ENCODE results near the gene MYL2.

The MYL2 gene

DNA sequence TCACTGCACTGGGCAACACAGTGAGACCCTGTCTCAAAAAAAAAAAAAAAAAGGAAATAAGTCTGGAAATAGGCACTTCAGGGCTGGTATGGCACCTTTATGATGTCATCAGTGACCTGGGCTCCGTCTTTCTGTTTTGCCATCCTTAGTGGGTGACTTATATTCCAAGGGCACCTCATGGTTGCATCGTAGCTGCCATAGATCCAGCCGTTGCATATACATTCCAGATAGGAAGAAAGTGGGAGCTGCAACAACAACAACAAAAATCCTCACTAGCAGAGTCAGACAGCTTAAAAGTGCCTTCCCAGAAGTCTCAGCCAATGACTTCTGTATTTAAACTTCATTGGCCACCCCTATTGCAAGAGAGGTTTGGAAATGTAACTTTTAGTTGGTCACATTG is 26.4 kb downstream of the MYL2 start:
- WGBS, 2 experiments (ENCODE audit: insufficient coverage in 2 of 2): 83 to 90% methylated on average over 1 to 3 of the region's 3 CpGs
- no peaks in the 10 kb centered on the region for H3K9me3 ChIP-seq (ENCODE audit: control insufficient read depth, low read length)
- no peak overlapping the region for H3K4me3 ChIP-seq (ENCODE audit: extremely low read depth, insufficient read depth, low read length, poor library complexity, severe bottlenecking)
- H3K27ac ChIP-seq (ENCODE audit: low read depth, low read length, severe bottlenecking): no peak overlapping the region
- H3K36me3 ChIP-seq (ENCODE audit: control insufficient read depth, insufficient read depth, low read length): no peaks in the 10 kb centered on the region
- H3K4me1 ChIP-seq (ENCODE audit: control insufficient read depth, insufficient read depth, low read length, poor library complexity, severe bottlenecking): no peaks in the 10 kb centered on the region

DNA sequence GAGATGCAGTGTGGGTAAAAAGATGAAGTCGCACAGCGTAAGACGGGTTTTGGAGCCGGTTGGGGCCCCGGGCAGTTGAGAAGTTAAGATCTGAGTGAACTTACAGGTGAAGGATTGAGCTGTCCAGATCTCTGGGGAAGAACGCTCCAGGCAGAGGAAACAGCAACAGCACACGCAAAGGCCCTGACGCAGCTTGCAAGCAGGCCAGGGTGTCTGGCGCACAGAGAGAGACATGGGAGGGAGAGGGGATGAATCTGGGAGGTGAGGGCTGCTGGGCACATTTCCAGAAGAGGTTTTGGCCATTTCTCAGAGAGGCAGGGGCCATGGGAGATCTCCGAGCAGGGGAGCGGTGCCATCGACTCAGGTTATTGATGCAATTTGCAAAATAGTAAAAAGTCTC is 31.0 kb downstream of the MYL2 start:
- Histone ChIP-seq H3K27ac (ENCODE audit: low read depth, low read length, severe bottlenecking) (no peak overlapping the region), H3K9me3 (ENCODE audit: control insufficient read depth, low read length) (no peaks in the 10 kb centered on the region), H3K4me1 (ENCODE audit: control insufficient read depth, insufficient read depth, low read length, poor library complexity, severe bottlenecking) (no peaks in the 10 kb centered on the region), H3K4me3 (ENCODE audit: extremely low read depth, insufficient read depth, low read length, poor library complexity, severe bottlenecking) (no peak overlapping the region), H3K36me3 (ENCODE audit: control insufficient read depth, insufficient read depth, low read length) (no peaks in the 10 kb centered on the region)
- 94% methylated on average over 12 of the region's 12 CpGs for WGBS, 2 experiments (ENCODE audit: insufficient coverage in 2 of 2)

DNA sequence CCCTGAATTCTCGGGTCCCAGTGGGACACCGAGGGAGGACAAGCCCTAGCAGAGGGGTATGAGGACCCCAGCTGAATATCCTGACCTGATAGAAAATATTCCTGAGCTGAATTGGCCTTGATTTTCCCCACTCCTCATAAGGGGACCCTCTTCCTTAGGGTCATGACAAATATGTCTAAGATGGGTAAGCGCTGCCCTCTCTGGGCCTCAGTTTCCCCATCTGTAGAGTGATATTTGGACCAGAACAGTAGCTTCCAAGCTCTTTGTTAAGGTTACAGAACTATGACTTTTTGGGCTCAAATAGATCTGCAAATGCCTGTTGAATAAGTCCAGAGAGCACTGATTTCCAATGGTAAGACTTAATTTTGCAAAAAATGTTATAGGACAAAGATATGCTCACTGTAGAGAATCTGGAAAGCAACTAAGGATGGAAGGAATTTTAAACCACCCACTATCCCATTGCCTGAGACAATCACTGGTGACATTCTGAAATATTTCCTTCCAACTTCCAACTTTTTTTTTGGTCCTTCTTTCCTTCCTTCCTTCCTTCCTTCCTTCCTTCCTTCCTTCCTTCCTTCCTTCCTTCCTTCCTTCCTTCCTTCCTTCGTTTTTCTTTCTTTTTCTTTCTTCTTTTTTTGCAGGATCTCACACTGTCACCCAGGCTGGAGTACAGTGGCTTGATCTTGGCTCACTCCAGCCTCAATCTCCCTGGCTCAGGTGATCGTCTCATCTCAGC is 32.0 kb downstream of the MYL2 start:
- H3K9me3 ChIP-seq (ENCODE audit: control insufficient read depth, low read length): no peaks in the 10 kb centered on the region
- H3K4me1 ChIP-seq (ENCODE audit: control insufficient read depth, insufficient read depth, low read length, poor library complexity, severe bottlenecking): no peaks in the 10 kb centered on the region
- H3K4me3 ChIP-seq (ENCODE audit: extremely low read depth, insufficient read depth, low read length, poor library complexity, severe bottlenecking): no peak overlapping the region
- H3K27ac ChIP-seq (ENCODE audit: low read depth, low read length, severe bottlenecking): no peak overlapping the region
- 35 to 40% methylated on average over 3 to 4 of the region's 5 CpGs for WGBS, 2 experiments (ENCODE audit: insufficient coverage in 2 of 2)
- no peaks in the 10 kb centered on the region for H3K36me3 ChIP-seq (ENCODE audit: control insufficient read depth, insufficient read depth, low read length)

DNA sequence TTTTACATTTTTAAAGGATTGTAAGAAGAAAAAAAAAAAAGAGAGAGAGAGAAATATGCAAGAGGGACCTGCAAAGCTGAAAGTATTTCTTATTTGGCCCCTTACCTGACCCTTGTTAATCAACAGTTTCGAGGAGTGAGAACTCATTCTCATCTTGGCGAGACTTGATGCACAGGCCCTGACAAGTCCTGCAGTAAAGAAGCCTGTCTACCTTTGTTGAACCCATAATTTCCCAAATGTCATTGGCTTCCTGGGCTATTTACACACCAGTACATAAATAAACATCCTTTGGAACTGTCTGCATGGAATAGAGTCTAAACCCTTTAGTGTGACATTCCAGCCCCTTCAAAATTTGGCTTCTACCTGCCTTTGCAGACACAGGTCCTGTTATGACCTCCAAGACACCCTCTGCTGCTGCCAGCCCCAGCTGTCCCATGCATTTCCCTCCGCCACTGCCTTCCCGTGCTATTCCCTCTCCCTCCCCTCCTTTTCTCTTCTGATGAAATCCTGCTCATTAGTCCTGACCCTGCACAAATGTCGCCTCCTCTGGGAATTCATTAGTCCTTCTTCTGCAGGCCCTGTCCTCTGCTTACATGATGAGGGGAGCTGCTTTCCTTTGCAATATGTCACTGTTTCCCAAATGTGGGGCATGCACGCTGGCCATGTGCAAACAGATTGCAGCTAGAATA is 35.1 kb downstream of the MYL2 start:
- 68 to 71% methylated on average over 5 of the region's 6 CpGs for WGBS, 2 experiments (ENCODE audit: insufficient coverage in 2 of 2)
- Histone ChIP-seq H3K4me1 (ENCODE audit: control insufficient read depth, insufficient read depth, low read length, poor library complexity, severe bottlenecking) (no peaks in the 10 kb centered on the region), H3K9me3 (ENCODE audit: control insufficient read depth, low read length) (no peaks in the 10 kb centered on the region), H3K27ac (ENCODE audit: low read depth, low read length, severe bottlenecking) (no peak overlapping the region), H3K4me3 (ENCODE audit: extremely low read depth, insufficient read depth, low read length, poor library complexity, severe bottlenecking) (no peak overlapping the region), H3K36me3 (ENCODE audit: control insufficient read depth, insufficient read depth, low read length) (no peaks in the 10 kb centered on the region)

DNA sequence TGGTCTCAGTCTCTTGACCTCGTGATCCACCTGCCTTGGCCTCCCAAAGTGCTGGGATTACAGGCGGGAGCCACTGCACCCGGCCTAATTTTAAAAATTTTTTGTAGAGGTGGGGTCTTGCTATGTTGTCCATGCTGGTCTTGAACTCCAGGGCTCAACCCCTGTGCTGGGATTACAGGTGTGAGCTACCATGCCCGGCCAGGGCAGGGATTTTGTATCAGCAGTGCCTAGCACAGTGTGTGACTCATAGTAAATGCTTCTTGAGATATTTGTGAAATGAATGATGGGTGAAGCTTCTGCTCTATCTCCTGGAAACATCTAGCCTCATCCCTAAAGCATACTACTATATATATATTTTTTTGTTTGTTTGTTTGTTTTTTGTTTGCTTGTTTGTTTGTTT is 37.1 kb downstream of the MYL2 start:
- Histone ChIP-seq H3K4me3 (ENCODE audit: extremely low read depth, insufficient read depth, low read length, poor library complexity, severe bottlenecking) (no peak overlapping the region), H3K36me3 (ENCODE audit: control insufficient read depth, insufficient read depth, low read length) (no peaks in the 10 kb centered on the region), H3K27ac (ENCODE audit: low read depth, low read length, severe bottlenecking) (no peak overlapping the region), H3K4me1 (ENCODE audit: control insufficient read depth, insufficient read depth, low read length, poor library complexity, severe bottlenecking) (no peaks in the 10 kb centered on the region), H3K9me3 (ENCODE audit: control insufficient read depth, low read length) (no peaks in the 10 kb centered on the region)
- WGBS, 2 experiments (ENCODE audit: insufficient coverage in 2 of 2): 74 to 88% methylated on average over 2 to 4 of the region's 4 CpGs

DNA sequence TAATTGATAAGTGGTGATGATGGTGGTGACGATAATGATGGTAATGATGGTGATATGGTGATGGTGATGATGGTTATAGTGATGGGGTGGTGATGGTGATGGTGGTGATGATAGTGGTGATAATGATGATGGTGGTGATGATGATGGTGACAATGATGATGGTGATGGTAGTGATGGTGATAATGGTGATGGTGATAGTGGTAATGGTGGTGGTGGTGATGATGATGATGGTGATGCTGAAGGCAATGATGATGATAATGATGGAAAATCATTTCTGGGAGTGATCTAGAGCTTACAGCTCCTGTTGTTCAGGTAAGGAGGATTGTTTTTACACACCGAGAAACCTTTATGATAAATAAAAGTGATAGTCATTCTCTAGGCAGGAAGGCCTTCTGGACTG is 39.7 kb downstream of the MYL2 start:
- H3K9me3 ChIP-seq (ENCODE audit: control insufficient read depth, low read length): no peaks in the 10 kb centered on the region
- 40 to 71% methylated on average over 1 of the region's 2 CpGs for WGBS, 2 experiments (ENCODE audit: insufficient coverage in 2 of 2)
- no peak overlapping the region for H3K4me3 ChIP-seq (ENCODE audit: extremely low read depth, insufficient read depth, low read length, poor library complexity, severe bottlenecking)
- no peaks in the 10 kb centered on the region for H3K4me1 ChIP-seq (ENCODE audit: control insufficient read depth, insufficient read depth, low read length, poor library complexity, severe bottlenecking)
- no peaks in the 10 kb centered on the region for H3K36me3 ChIP-seq (ENCODE audit: control insufficient read depth, insufficient read depth, low read length)
- no peak overlapping the region for H3K27ac ChIP-seq (ENCODE audit: low read depth, low read length, severe bottlenecking)

DNA sequence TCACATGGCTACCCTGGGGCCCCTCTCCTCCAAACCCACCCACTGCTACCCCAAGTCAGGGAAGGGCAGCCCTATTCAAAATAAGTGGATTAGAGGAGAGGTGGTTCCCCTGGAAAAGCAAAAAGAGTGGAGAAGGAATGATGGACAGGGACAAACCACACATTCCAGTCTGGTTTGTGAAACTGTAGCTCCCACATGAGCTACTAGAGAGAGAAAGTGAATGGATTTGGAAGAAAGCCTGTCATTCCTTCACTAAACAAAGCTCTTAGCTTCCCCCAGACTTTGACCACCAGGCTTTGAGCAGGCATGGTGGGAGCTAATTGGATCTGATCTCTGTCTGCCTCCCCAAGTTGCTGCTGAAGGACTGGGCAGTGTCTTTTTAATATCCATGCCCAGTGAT is 45.6 kb downstream of the MYL2 start:
- Histone ChIP-seq H3K36me3 (ENCODE audit: control insufficient read depth, insufficient read depth, low read length) (no peaks in the 10 kb centered on the region), H3K4me3 (ENCODE audit: extremely low read depth, insufficient read depth, low read length, poor library complexity, severe bottlenecking) (no peak overlapping the region), H3K4me1 (ENCODE audit: control insufficient read depth, insufficient read depth, low read length, poor library complexity, severe bottlenecking) (no peaks in the 10 kb centered on the region), H3K27ac (ENCODE audit: low read depth, low read length, severe bottlenecking) (no peak overlapping the region), H3K9me3 (ENCODE audit: control insufficient read depth, low read length) (no peaks in the 10 kb centered on the region)

DNA sequence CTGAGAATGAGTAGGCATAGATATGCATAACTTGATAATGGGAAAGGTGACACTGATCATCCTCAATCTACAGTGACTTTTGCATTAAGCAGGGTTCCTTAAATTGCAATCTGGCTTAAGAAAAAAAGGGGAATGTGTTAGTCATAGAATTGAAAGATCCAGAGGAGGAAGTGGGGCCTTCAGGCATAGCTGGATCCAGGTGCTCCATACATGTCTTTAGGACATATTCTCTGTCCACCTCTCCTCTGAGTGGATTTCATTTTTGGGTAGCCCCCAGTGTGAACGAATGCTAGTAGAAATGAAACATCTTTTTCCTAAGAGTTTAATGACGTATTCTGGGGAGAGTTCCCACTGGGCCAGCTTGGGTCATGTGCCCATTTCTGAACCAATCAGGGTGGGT is 46.0 kb downstream of the MYL2 start:
- H3K4me3 ChIP-seq (ENCODE audit: extremely low read depth, insufficient read depth, low read length, poor library complexity, severe bottlenecking): no peak overlapping the region
- no peaks in the 10 kb centered on the region for H3K4me1 ChIP-seq (ENCODE audit: control insufficient read depth, insufficient read depth, low read length, poor library complexity, severe bottlenecking)
- H3K36me3 ChIP-seq (ENCODE audit: control insufficient read depth, insufficient read depth, low read length): no peaks in the 10 kb centered on the region
- WGBS, 2 experiments (ENCODE audit: insufficient coverage in 2 of 2): 90 to 94% methylated on average over 2 of the region's 2 CpGs
- H3K9me3 ChIP-seq (ENCODE audit: control insufficient read depth, low read length): no peaks in the 10 kb centered on the region
- H3K27ac ChIP-seq (ENCODE audit: low read depth, low read length, severe bottlenecking): no peak overlapping the region

DNA sequence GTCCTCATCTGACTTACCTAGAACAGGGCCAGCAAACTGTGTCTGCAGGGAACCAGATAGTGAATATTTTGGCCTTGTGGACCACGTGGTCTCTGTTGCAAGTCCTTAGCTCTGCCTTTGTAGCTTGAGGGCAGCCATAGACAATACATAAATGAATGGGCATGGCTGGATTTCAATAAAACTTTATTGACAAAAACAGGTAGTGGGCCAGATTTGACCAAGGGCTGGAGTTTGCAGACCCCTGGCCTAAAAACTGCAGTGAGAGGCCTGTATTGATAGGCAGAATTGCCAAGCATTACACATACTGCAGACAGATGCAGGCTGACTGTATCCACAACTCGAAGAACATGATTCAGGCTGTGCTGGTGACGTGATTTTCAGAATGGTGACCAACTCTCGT is 48.3 kb downstream of the MYL2 start:
- Histone ChIP-seq H3K27ac (ENCODE audit: low read depth, low read length, severe bottlenecking) (no peak overlapping the region), H3K36me3 (ENCODE audit: control insufficient read depth, insufficient read depth, low read length) (no peaks in the 10 kb centered on the region), H3K9me3 (ENCODE audit: control insufficient read depth, low read length) (no peaks in the 10 kb centered on the region), H3K4me3 (ENCODE audit: extremely low read depth, insufficient read depth, low read length, poor library complexity, severe bottlenecking) (no peak overlapping the region), H3K4me1 (ENCODE audit: control insufficient read depth, insufficient read depth, low read length, poor library complexity, severe bottlenecking) (no peaks in the 10 kb centered on the region)
- WGBS, 2 experiments (ENCODE audit: insufficient coverage in 2 of 2): 75 to 86% methylated on average over 3 to 4 of the region's 4 CpGs

DNA sequence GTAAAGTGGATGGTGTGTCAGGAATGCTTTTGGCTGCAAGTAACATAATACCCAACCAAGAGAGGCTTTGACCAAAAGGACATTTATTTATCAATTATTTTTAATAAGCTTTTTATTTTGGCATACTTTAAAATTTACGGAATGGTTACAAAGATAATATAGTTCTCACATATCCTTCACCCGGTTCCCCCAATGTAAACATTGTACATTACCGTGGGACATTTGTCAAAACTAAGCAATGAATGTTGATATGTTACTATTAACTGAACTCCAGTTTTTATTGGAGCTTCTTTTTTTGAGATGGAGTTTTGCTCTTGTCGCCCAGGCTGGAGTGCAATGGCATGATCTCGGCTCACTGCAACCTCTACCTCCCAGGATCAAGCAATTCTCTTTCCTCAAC is 50.6 kb downstream of the MYL2 start:
- Histone ChIP-seq H3K9me3 (ENCODE audit: control insufficient read depth, low read length) (no peaks in the 10 kb centered on the region), H3K4me3 (ENCODE audit: extremely low read depth, insufficient read depth, low read length, poor library complexity, severe bottlenecking) (no peak overlapping the region), H3K4me1 (ENCODE audit: control insufficient read depth, insufficient read depth, low read length, poor library complexity, severe bottlenecking) (no peaks in the 10 kb centered on the region), H3K27ac (ENCODE audit: low read depth, low read length, severe bottlenecking) (no peak overlapping the region), H3K36me3 (ENCODE audit: control insufficient read depth, insufficient read depth, low read length) (no peaks in the 10 kb centered on the region)
- WGBS, 2 experiments (ENCODE audit: insufficient coverage in 2 of 2): 50 to 65% methylated on average over 1 to 2 of the region's 5 CpGs

DNA sequence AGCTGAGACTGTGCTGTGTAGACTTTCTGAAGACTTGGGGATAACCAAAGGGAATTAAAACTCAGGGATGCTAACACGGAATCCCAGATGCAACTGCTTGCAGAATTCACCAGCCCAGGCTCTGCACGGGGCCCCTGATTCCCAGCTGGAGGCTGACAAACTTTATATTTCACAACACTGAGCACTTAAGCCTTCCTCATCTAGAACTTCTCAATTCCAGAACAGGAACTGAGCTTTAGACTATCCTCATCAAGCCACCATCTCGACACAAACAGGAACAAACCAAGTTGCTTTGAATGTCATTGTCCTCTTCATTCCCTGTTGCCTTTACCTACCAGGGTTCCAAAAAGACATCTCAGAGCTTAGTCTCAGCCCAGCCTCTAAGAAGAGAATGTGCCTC is 51.4 kb downstream of the MYL2 start:
- Histone ChIP-seq H3K36me3 (ENCODE audit: control insufficient read depth, insufficient read depth, low read length) (no peaks in the 10 kb centered on the region), H3K4me3 (ENCODE audit: extremely low read depth, insufficient read depth, low read length, poor library complexity, severe bottlenecking) (no peak overlapping the region), H3K9me3 (ENCODE audit: control insufficient read depth, low read length) (no peaks in the 10 kb centered on the region), H3K4me1 (ENCODE audit: control insufficient read depth, insufficient read depth, low read length, poor library complexity, severe bottlenecking) (no peaks in the 10 kb centered on the region), H3K27ac (ENCODE audit: low read depth, low read length, severe bottlenecking) (no peak overlapping the region)
- WGBS, 2 experiments (ENCODE audit: insufficient coverage in 2 of 2): 82 to 100% methylated on average over 3 of the region's 3 CpGs
